T-helper 1 cell treated with Interleukin-12 subunit alpha and Interleukin-12 subunit beta and Interleukin-4 antibody, amounts not matched to agents 30 μg/mL and 1 μg/mL, for 36 hours (primary cell): Measurements from ENCODE around the gene TUFT1.
A peak's percentile ranks its signal among the peaks of the same experiment; 100 is the strongest.
"Not testable (repeated sequence)": the region's sequence is repeated elsewhere in the genome, so short reads cannot be mapped to it uniquely, and the experiment has no call there.

Experiments
- H3K27ac Mint-ChIP-seq: one replicate; pipeline ENCODE4 v1.8.0; 2021; ENCODE audit warnings: mild to moderate bottlenecking, mixed read lengths
- H3K27me3 Mint-ChIP-seq: one replicate; pipeline ENCODE4 v1.8.0; 2021; ENCODE audit warnings: low read depth, mixed read lengths
- H3K36me3 Mint-ChIP-seq: one replicate; pipeline ENCODE4 v1.8.0; 2021; ENCODE audit warnings: low read depth, mixed read lengths
- H3K4me1 Mint-ChIP-seq: one replicate; pipeline ENCODE4 v1.8.0; 2021; ENCODE audit warnings: low read depth, mixed read lengths
- H3K4me3 Mint-ChIP-seq: one replicate; pipeline ENCODE4 v1.8.0; 2021; ENCODE audit warnings: mild to moderate bottlenecking, moderate library complexity, mixed read lengths
- H3K9me3 Mint-ChIP-seq: one replicate; pipeline ENCODE4 v1.8.0; 2021; ENCODE audit warnings: mixed read lengths

The TUFT1 gene

GRCh38 chr1:151520359-151520758 is 19.8 kb upstream of the TUFT1 start:
- H3K36me3 Mint-ChIP-seq: no peaks in the 10 kb centered on the region
- H3K4me1 Mint-ChIP-seq: peaks cover 2% of the 10 kb centered on the region
- no peaks in the 10 kb centered on the region for H3K9me3 Mint-ChIP-seq
- no peak overlapping the region for H3K4me3 Mint-ChIP-seq
- H3K27me3 Mint-ChIP-seq: peaks cover 8% of the 10 kb centered on the region
- H3K27ac Mint-ChIP-seq: no peak overlapping the region

GRCh38 chr1:151522427-151522826 is 17.7 kb upstream of the TUFT1 start:
- not testable (repeated sequence) for H3K36me3 Mint-ChIP-seq

GRCh38 chr1:151523326-151523725 is 16.8 kb upstream of the TUFT1 start:
- H3K36me3 Mint-ChIP-seq: no peaks in the 10 kb centered on the region
- H3K4me1 Mint-ChIP-seq: peaks cover 2% of the 10 kb centered on the region
- no peak overlapping the region for H3K27ac Mint-ChIP-seq
- no peaks in the 10 kb centered on the region for H3K9me3 Mint-ChIP-seq
- peaks cover 8% of the 10 kb centered on the region for H3K27me3 Mint-ChIP-seq
- no peak overlapping the region for H3K4me3 Mint-ChIP-seq

More at GRCh38 chr1:151522427-151522826, 17.7 kb upstream of the TUFT1 start:
- H3K4me3 Mint-ChIP-seq, H3K9me3 Mint-ChIP-seq, H3K4me1 Mint-ChIP-seq, H3K27ac Mint-ChIP-seq, H3K27me3 Mint-ChIP-seq: not testable (repeated sequence)

- Mint-ChIP-seq H3K9me3 (no peaks in the 10 kb centered on the region), H3K27ac (no peak overlapping the region), H3K36me3 (no peaks in the 10 kb centered on the region), H3K27me3 (peaks cover 8% of the 10 kb centered on the region), H3K4me3 (no peak overlapping the region), H3K4me1 (peaks cover 2% of the 10 kb centered on the region)
Measured at GRCh38 chr1:151524736-151525135, 15.4 kb upstream of the TUFT1 start.

GRCh38 chr1:151526735-151527525 is 13.2 kb upstream of the TUFT1 start:
- Mint-ChIP-seq H3K9me3 (no peaks in the 10 kb centered on the region), H3K27me3 (peaks cover 3% of the 10 kb centered on the region)

GRCh38 chr1:151529211-151529702 is 10.9 kb upstream of the TUFT1 start:
- Mint-ChIP-seq H3K27ac (no peak overlapping the region), H3K4me3 (no peak overlapping the region), H3K27me3 (no peaks in the 10 kb centered on the region), H3K4me1 (no peaks in the 10 kb centered on the region), H3K36me3 (no peaks in the 10 kb centered on the region), H3K9me3 (no peaks in the 10 kb centered on the region)

More at GRCh38 chr1:151526735-151527525, 13.2 kb upstream of the TUFT1 start:
- H3K27ac Mint-ChIP-seq: no peak overlapping the region
- H3K36me3 Mint-ChIP-seq: no peaks in the 10 kb centered on the region
- H3K4me1 Mint-ChIP-seq: no peaks in the 10 kb centered on the region
- H3K4me3 Mint-ChIP-seq: no peak overlapping the region

- no peak overlapping the region for H3K27ac Mint-ChIP-seq
- peaks cover 2% of the 10 kb centered on the region for H3K4me1 Mint-ChIP-seq
- H3K9me3 Mint-ChIP-seq: no peaks in the 10 kb centered on the region
- no peaks in the 10 kb centered on the region for H3K27me3 Mint-ChIP-seq
- no peak overlapping the region for H3K4me3 Mint-ChIP-seq
- no peaks in the 10 kb centered on the region for H3K36me3 Mint-ChIP-seq
Measured at GRCh38 chr1:151529781-151530180, 10.3 kb upstream of the TUFT1 start.

- H3K4me1 Mint-ChIP-seq: peaks cover 2% of the 10 kb centered on the region
- no peaks in the 10 kb centered on the region for H3K36me3 Mint-ChIP-seq
- no peaks in the 10 kb centered on the region for H3K9me3 Mint-ChIP-seq
- no peak overlapping the region for H3K27ac Mint-ChIP-seq
- no peak overlapping the region for H3K4me3 Mint-ChIP-seq
- no peaks in the 10 kb centered on the region for H3K27me3 Mint-ChIP-seq
Measured at GRCh38 chr1:151530461-151530860, 9.6 kb upstream of the TUFT1 start.

- no peaks in the 10 kb centered on the region for H3K9me3 Mint-ChIP-seq
- no peak overlapping the region for H3K4me3 Mint-ChIP-seq
- no peak overlapping the region for H3K27ac Mint-ChIP-seq
- no peaks in the 10 kb centered on the region for H3K27me3 Mint-ChIP-seq
- peaks cover 2% of the 10 kb centered on the region for H3K4me1 Mint-ChIP-seq
- no peaks in the 10 kb centered on the region for H3K36me3 Mint-ChIP-seq
Measured at GRCh38 chr1:151533870-151534269, 6.2 kb upstream of the TUFT1 start.

- H3K4me1 Mint-ChIP-seq: peaks cover 7% of the 10 kb centered on the region
- no peak overlapping the region for H3K4me3 Mint-ChIP-seq
- H3K27me3 Mint-ChIP-seq: no peaks in the 10 kb centered on the region
- H3K9me3 Mint-ChIP-seq: no peaks in the 10 kb centered on the region
- H3K27ac Mint-ChIP-seq: no peak overlapping the region
- no peaks in the 10 kb centered on the region for H3K36me3 Mint-ChIP-seq
Measured at GRCh38 chr1:151534662-151535278, 5.3 kb upstream of the TUFT1 start.

- peaks cover 9% of the 10 kb centered on the region for H3K4me1 Mint-ChIP-seq
- H3K27ac Mint-ChIP-seq: no peak overlapping the region
- H3K9me3 Mint-ChIP-seq: no peaks in the 10 kb centered on the region
- no peaks in the 10 kb centered on the region for H3K36me3 Mint-ChIP-seq
- no peaks in the 10 kb centered on the region for H3K27me3 Mint-ChIP-seq
- H3K4me3 Mint-ChIP-seq: no peak overlapping the region
Measured at GRCh38 chr1:151535326-151536271, 4.5 kb upstream of the TUFT1 start.

GRCh38 chr1:151536499-151536898 is 3.6 kb upstream of the TUFT1 start:
- peaks cover 2% of the 10 kb centered on the region for H3K27me3 Mint-ChIP-seq
- no peak overlapping the region for H3K4me3 Mint-ChIP-seq
- no peaks in the 10 kb centered on the region for H3K36me3 Mint-ChIP-seq
- no peak overlapping the region for H3K27ac Mint-ChIP-seq
- no peaks in the 10 kb centered on the region for H3K9me3 Mint-ChIP-seq
- peaks cover 16% of the 10 kb centered on the region for H3K4me1 Mint-ChIP-seq

- Mint-ChIP-seq H3K9me3 (no peaks in the 10 kb centered on the region), H3K27me3 (peaks cover 6% of the 10 kb centered on the region), H3K4me1 (peaks cover 21% of the 10 kb centered on the region), H3K27ac (no peak overlapping the region), H3K36me3 (no peaks in the 10 kb centered on the region), H3K4me3 (no peak overlapping the region)
Measured at GRCh38 chr1:151537112-151537511, 3.0 kb upstream of the TUFT1 start.

GRCh38 chr1:151539321-151540020 is 638 bp upstream of the TUFT1 start:
- peak overlapping the region; percentile 90 for H3K4me3 Mint-ChIP-seq
- peaks cover 6% of the 10 kb centered on the region for H3K27me3 Mint-ChIP-seq
- no peak overlapping the region for H3K27ac Mint-ChIP-seq
- H3K4me1 Mint-ChIP-seq: peaks cover 21% of the 10 kb centered on the region
- H3K9me3 Mint-ChIP-seq: no peaks in the 10 kb centered on the region
- no peaks in the 10 kb centered on the region for H3K36me3 Mint-ChIP-seq
